NT2/D1 (cell line): ENCODE results near the gene ST8SIA5.

ENCODE experiments used
- SUZ12 ChIP-seq: IDR thresholded peaks from 2 replicates; pipeline ENCODE4 v1.6.1; 2011; ENCODE audit not compliant: insufficient read length, insufficient read depth; ENCODE audit errors: extremely low read depth
- YY1 ChIP-seq: IDR thresholded peaks from 2 replicates; pipeline ENCODE4 v1.6.1; 2011; ENCODE audit not compliant: insufficient read length, insufficient read depth
- ZNF274 ChIP-seq: IDR thresholded peaks from 2 replicates; pipeline ENCODE4 v1.6.1; 2011; ENCODE audit warnings: mild to moderate bottlenecking, low read depth, low read length

GRCh38 chr18:46702471-46702870, 54.4 kb downstream of the ST8SIA5 start:
- TF ChIP-seq ZNF274 = no peak
- TF ChIP-seq YY1 = no peak
- TF ChIP-seq SUZ12 = no peak
